Upper lobe of left lung (tissue), 4 donors: ENCODE data around the gene COTL1.

Experiments used
- CTCF ChIP-seq, 6 experiments: fragments of 450-650 bp in 4 of 6; fragments of 200-600 bp in 2 of 6; sonication (generic) in 2 of 6; IDR thresholded peaks; one replicate each; pipeline ENCODE4 v1.5.1; 2016 to 2019; ENCODE audit warnings: antibody characterized with exemption in 6 of 6
- EP300 ChIP-seq, 4 donors: sonication (generic); formaldehyde crosslinking; IDR thresholded peaks; one replicate each; pipeline ENCODE4 v1.5.1; 2017; ENCODE audit warnings: antibody characterized with exemption in 4 of 4, control low read depth in 2 of 4
- POLR2A ChIP-seq, 4 donors: fragments of 450-650 bp; IDR thresholded peaks; one replicate each; pipeline ENCODE4 v1.5.1; 2016 to 2017; ENCODE audit warnings: antibody characterized with exemption in 4 of 4, mild to moderate bottlenecking in 2 of 4
- POLR2AphosphoS5 ChIP-seq, 2 donors: sonication (generic); formaldehyde crosslinking; IDR thresholded peaks; one replicate each; pipeline ENCODE4 v1.5.1; 2017; ENCODE audit warnings: antibody characterized with exemption in 2 of 2

GRCh38 chr16:84592718-84593117, 25.2 kb downstream of the COTL1 start:
- TF ChIP-seq CTCF (IDR thresholded peaks at IDR 0.05) = no peak
- TF ChIP-seq POLR2A (IDR thresholded peaks at IDR 0.05) = no peak
- no peak for TF ChIP-seq POLR2AphosphoS5 (IDR thresholded peaks at IDR 0.05)
- TF ChIP-seq EP300 (IDR thresholded peaks at IDR 0.05) = no peak
